Measurements from ENCODE around the gene TREM1.
A peak's percentile ranks its signal among the peaks of the same experiment; 100 is the strongest.
"Not testable (repeated sequence)": the region's sequence is repeated elsewhere in the genome, so short reads cannot be mapped to it uniquely, and the experiment has no call there.

Gene TREM1

DNA sequence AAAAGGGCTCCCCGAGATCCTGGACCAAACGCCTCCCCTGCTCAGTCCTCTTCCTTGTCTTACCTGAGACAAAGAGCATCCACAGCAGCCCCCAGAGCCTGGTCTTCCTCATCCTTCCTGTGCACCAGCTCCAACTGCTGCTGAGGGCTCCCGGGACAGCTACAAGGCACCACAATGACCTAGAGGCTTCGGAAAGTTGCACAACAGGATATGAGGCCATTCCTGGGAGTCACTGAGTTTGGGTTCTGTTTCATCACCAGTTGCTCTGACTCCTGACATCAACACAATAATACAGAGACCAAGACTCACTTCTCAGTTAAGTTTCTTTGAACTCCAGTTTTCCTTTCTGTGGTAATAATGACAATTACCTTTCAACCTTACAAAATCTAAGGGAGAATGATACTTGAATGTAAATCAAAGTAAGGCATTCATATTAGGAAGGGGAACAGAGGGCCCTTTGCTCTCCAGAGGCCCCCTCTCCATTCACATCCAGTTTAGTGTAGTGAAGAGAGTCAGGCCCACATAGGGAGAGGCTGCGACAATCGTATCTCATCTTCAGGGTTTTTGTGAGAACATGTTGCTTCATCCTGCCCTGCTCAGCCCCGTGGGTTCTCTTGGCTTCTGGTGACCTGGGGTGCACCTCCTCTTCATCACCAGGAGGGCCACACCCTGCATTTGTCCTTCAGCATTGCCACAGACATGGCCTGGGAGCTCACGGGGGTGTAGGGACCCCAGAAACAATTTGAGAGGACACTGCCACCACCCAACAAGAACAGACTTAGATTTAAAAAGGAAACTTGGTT lies at the start of gene TREM1:
TSS of gene TREM1 (minus strand) at position 139 of the 803 bp plus-strand sequence. CDS start at position 112, 27 bp downstream.
- DNase-seq = no peak

DNA sequence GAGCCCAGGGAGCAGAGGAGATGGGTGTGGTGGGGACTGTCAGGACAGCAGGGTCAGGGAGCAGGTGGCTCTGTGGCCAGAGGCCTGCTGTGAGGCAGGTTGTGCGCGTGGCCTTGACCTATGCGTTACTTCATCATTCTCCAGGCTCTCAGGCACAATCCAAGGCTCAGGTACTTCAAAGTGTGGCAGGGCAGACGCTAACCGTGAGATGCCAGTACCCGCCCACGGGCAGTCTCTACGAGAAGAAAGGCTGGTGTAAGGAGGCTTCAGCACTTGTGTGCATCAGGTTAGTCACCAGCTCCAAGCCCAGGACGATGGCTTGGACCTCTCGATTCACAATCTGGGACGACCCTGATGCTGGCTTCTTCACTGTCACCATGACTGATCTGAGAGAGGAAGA lies 49.5 kb upstream of the TREM1 start:
- no peak for DNase-seq

DNA sequence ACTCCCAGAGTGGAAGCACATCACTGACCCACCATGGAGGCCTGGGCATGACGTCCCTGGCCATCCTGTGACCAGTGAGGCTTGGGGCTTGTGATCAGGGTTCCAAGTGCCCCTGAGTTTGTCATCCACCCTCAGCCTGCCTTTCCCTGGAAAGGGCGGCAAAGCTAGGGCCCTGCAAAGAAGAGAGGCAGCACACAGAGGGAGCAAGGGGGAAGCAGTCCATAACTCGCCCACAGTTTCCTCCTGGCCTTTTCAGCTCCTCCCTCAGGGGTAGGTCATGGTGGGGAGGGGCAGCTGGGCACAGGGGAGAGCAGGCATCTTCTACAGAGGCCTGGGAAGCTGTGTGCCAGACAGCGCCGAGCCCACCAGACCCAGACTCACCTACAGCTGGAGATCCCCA lies 48.8 kb upstream of the TREM1 start, which contains the start of gene NCR2:
TSS of gene NCR2 (plus strand) at position 313 of the 400 bp plus-strand sequence. CDS start 269 bp downstream, outside the sequence.
- DNase-seq = no peak

DNA sequence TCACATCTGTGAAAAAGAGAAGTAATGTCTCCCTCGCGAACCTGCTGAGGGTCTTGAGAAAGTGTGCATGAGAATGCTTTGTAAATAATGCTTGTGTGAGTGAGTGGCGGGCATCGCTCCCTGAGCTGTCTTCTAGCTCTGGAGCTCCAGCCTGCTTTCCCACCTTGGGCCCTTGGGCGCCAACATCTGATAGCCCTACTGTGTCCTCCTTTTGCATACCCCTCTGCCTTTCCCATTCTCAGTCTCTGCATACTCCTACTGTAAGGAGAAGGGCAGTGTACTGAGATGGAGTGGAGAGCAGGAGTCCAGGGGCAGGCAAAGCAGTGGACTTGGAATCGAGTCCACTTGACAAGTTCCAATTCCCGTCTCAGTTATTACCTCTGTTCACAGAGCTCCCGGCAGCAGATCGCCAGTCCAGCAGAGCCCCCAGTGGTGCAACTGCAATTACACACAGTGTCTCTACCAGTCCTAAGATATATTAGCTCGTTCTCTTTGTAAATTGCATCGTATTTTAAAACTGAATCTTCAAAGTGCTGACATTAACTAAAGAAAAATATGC lies 48.1 kb upstream of the TREM1 start:
- DNase-seq = no peak

DNA sequence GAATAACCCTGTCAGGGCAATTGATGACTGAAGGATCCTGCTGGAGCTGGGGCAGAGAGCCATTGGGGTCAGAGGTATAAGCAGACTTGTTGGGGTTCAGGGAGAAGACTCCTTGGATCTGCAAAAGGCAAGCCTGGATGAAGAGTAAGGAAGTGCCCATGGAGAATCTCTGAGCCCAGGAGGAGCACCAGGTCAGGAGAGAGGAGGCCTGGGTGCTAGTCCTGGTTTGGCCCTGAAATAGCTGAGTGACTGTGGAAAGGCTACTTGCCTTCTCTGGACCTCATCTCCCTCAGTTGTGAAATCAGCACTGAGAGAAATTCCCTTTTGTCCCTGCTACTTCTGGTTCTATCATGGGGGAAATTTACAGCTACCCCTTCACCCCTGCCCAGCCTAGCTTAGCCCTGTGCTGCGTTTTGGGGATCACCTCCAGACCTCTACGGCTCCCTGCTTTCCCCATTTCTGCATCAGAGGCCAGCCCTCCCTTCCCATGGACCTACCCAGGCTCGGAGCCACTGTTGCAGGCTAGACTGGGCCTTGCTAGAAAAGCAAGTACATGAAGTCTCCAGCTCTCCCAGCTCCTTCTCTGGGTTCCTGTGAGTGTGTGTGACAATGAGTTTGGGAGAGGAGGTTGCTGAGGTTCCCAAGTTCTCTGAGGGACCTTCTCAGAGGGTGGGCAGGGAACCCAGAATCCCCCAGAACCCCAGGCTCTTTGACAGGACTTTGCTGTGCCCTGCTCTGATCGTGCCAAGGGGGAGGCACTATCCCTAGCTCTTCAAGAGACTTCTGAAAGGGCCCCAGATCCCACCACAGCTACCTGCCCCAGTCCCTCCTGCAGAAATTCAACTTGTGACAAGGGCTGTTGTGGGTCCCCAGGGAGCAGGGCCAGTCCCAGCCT lies 46.6 kb upstream of the TREM1 start:
- DNase-seq = no peak

DNA sequence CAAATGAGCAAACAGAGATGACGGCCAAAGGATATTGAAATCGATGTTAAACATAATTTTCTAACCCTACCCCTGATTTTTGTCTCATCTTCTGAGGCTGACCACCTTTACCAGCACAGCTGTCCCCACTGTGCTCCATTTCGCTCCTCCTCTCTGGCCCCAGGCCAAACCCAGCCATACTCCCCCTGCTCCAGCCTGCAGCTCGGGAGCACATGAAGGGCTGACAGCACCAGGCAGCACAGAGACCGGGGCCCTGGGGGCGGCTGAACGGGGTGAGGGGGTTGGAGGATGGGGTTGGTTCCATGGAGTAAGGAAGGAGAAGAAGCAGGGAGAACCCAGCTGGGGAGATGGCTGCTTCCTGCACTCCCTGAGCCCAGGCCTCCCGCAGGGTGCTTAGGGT lies 45.8 kb upstream of the TREM1 start:
- no peak for DNase-seq

DNA sequence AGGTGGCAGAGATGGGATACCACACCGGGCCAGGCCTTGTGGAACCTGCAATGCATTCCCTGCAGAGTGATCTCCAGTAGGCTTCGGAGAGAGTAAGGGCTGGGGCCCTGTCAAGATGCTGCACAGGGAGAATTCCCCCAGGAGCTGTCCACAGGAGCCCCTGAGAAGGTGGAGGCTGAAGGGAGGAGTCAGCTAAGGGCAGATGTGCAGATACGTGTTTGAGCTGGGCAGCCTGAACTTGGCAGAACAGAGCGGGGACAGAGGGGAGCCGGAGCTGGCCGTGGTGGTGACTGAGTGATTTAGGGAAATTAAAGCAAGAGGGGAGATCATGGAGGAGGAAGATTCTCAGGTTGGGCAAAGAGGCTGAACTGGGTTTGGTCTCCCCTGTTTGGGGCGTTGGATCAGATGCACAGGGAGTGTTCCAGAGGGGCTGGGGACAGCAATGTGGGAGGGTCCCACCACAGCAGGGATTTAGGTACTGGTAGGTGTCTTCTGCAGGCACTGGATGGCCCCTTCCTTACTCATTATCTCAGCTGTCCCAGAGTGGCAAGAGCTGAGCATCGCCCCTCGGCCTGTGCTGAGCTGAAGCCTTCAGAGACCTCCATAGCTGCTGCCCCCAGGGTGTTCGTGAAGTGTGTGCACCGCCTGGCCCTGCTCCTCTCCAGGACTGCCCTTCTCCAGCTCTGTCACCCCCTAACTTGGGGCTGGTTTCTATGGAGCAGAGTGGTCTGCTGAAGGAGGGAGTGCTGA lies 45.1 kb upstream of the TREM1 start:
- no peak for DNase-seq

DNA sequence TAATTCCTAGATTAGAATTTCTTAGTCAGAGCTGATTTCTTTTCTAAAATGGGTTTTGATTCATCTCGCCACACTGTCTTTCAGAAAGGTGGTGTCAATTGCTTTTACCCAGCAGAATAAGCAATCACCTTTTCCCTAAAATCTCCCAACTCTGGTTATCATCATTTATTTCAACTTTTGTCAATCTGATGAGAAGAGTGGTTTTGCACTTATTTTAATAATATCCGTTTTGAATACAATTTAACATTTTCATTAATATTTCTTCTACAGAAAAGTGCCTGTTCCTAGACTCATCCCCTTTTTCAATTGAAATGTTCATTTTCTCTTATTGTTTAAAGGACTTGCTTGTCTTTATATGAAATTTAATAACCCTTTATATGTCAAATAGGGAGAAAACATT lies 40.7 kb upstream of the TREM1 start:
- no peak for DNase-seq

DNA sequence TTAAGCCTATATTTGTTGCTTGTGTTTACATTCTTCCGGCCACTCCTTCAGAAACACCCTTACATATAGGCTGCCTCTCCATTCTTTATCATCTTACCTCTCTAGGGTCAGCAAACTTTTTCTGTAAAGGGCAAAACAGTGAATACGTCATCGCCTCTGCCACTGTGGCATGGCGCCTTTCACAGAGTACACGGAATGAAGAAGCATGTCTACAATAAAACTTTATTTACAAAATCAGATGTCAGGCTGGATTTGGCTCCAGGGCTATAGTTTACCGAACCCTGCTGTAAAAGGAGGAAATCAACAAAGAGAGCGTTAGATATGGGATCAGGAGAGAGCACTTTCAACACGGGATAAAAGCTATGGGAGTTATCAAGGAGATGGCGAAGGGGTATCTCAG lies 39.6 kb upstream of the TREM1 start:
- DNase-seq = no peak

DNA sequence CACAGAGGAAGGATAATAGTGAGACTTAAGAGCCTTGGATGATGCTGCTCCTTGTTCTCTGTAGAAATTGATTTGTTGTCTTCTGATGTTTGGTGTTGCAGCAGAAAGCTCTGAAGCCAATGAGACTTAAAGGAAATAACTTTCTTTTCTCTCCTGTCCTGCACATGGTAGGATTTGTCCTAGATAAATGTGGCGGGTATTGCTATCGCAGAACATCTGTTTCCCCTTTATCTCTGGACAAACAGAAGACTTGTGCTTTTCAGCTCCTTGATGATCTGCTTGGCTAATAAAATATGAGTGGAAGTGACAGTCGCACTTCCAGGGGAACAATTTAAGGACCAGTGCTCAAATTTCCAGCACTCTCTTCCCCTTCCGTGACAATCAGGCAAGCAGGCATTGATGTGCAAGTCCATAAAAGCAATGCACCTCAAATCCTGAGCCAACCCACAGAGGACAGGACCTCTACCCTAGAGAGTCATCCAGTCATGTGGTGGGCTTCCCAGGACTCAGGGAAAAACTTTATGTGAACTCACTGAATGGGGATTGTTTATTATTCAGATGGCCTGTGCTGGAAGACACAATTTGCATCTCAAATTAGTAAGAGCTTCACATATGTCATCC lies 39.1 kb upstream of the TREM1 start:
- no peak for DNase-seq

DNA sequence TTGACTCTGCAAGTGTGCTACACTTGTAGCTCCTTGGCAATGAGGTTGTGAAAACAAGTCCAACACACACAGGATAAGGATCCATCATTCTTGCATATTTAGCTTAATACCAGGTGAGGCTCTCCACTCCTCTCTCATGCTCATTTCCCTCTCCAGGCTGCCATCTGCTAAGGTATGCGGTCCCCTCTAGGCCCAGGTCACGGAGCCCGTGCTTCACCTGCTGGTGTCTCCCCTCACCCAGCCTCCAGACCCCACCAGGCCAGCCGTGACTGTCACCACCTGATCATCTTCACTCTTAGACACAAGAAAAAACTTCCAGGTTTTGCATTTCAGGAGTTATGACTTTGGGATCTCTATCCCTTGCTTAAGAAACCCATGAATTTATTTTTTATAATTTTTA lies 34.7 kb upstream of the TREM1 start:
- DNase-seq = no peak

DNA sequence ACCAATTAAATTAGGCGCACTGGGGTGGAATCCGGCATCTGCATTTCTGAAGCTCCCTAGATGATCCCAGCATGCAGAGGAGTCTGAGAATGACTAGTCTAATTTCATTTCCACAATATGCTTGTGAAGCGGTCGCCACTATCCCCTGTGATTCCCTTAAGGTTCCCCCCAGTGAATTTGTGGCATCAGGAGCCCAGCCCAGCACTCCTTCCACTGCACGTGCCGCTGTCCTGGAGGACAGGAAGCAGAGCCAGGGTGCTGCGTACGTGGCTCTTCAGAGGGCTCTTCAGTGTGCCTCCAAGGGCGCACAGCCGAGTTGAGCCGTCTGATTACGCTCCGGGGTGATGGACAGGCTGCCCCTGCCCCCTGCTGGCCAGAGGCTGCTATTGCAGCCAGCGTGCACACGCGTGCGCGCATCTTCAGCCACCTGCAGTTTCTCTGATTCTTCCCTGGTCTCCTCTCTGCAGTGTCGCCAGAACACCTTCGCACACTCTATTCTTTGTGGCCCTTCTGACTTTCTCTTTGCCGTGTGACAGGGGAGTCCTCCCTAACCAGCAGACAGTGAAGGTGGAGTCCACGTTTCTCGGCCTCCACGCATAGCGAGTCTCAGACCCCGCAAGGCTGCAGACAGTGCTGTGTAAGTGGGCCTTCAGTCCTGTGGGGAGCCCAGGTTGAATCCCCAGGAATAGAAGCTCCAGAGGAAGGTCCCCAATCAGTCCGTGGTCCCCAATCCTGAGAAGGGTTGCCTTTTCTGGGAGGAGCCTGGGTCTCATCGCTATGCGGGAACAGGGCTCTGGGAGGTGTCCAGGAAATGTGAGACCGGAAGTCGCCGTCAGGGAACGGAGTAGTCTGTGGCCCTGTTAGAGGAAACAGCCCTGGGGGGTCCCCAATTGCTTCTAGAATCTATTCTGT lies 32.4 kb upstream of the TREM1 start:
- peak; percentile 53 to 71 for DNase-seq

DNA sequence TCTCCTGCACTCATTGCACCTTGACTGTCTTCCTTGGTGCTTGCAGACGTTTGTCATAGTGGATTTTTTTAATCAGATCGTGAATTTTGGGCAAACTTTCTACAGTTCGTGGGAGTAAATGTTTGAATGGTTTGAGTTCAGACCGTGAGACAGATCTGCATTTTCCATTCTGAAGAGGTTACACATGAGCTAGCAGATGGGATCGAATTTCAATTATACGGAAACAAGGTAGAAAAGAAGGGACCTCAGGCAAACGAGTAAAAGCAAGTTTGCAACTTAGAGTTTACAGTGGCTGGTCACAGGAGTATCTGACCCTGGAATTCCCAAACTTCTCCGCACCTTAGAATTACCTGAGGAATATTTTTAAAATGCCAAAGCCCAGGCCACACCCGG lies 31.8 kb upstream of the TREM1 start:
- no peak for DNase-seq

DNA sequence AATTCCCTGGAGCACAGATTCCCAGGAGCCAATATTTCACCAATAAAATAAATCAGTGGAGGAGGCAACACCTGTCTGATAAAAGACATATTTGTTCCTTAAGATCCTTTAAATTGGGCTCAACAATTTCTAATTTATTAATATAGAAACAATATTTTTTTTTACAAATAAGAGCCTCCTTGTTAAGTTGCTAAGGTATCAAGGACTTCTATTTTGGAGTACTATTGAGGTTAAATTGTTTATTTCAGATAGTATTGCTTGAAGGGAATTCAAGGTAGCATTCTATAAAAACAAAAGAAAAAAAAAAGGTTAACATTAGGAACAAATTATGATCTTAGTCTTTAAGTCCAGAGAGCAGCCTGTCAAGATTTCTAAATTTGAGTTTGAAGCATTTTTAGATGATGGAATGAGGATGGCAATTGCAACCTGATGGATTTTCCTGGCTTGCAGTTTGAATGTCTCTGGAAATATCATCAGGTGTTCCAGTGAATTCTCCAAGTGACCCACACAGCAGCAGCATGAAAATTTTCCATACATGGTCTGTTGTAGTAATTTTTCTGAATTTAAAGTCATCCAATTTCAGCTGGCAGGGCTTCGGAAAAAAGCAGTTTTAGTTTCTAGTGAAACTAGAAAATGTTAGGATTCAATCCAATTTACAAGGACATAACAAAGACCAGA lies 29.6 kb upstream of the TREM1 start:
- no peak for DNase-seq

DNA sequence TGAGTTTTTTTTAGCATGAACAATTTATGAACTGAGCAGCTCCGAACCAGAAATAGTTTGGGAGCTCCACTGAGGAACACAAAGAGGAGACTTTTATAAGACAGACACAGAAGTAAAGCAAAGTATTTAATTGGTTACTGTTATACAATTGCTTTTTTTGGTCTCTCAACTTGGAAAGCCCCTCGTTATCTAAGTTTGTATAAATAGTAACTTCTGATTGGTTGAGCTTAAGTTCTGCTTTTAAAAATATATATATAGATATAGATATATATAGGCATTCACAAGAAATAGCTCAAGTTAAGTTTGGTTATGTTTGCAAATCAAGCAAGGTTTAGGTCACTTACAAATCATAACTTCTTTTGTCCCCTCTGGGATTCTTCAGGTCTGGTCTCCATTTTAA lies 28.7 kb upstream of the TREM1 start:
- DNase-seq = no peak

DNA sequence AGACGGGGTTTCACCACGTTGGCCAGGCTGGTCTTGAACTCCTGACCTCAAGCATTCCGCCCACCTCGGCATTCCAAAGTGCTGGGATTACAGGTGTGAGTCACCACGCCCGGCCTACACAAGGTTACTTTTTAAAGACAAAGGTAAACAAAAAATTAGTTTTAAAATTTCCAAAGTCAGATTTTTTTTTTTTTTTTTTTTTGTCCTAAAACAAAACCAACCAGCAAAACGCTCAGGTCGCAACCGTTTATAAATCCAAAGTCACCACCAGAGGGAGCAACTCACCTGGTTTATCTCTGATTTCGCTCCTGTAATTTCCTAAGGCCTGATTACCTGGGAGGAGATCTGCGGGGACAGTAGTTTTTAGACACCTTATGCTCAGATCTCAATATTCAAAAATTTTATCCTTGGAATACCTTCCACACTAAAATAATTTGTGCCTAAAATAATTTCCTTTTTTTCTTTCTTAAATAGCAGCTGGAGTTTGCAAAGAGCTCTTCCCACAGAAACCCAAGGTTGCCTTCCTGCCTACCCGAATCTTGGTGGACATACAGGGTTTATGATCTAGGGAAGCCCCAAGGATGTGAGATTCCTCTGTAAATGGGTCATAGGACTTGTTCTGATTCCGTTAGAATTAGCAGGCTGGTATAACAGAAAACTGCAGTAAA lies 19.8 kb upstream of the TREM1 start:
- DNase-seq = peak in 1 of 2 experiments; percentile 36

DNA sequence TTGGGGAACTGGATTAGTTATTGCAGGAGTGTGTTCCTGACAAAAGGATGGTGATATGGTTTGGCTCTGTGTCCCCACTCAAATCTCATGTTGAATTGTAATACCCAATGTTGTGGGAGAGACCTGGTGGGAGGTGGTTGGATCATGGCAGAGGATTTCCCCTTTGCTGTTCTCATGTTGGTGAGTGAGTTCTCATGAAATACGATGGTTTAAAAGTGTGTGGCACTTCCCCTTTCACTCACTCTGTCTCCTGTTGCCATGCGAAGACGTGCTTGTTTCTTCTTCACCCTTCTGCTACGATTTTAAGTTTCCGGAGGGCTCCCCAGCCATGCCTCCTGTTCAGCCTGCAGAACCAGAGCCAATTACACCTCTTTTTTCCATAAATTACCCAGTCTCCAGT lies 16.2 kb upstream of the TREM1 start:
- DNase-seq = no peak

DNA sequence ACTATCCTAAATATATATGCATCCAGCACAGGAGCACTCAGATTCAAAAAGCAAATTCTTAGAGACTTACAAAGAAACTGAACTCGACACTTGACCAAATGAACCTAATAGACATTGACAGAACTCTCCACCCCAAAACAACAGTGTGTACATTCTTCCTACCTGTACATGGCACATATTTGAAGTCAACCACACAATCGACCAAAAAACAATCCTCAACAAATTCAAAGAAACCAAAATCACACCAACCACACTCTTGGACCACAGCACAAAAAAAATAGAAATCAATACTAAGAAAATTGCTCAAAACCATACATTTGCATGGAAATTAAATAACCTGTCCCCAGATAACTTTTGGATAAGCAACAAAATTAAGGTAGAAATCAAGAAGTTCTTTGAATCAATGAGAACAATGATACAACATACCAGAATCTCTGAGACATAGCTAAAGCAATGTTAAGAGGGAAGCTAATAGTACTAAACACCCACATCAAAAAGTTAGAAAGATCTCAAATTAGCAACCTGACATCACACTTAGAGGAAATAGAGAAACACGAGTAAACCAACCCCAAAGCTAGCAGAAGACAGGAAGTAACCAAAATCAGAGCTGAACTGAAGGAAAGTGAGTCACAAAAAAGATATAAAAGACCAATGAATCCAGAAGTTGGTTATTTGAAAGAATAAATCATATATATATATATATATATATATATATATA lies 12.5 kb upstream of the TREM1 start:
- no peak for DNase-seq

DNA sequence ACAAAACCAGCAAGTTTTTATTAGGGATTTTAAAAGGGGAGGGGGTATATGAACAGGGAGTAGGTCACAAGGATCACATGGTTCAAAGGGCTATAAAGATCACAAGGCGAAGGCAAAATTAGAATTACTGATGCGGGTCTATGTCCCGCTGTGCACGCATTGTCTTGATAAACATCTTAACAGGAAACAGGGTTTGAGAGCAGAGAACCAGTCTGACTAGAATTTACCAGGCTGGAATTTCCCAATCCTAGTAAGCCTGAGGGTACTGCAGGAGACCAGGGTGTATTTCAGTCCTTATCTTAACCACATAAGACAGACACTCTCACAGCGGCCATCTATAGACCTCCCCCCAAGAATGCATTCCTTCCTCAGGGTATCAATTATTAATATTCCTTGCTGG lies 10.8 kb upstream of the TREM1 start:
- DNase-seq = not testable (repeated sequence)
